H9 (cell line): ENCODE measurements around the gene TMPRSS9. TPM values are rescaled to one million over a fixed set of nuclear protein-coding genes. Genes with fewer than 3 reads are reported as not detected.

Source experiments
- DNase-seq: peaks from one replicate; pipeline ENCODE4 v3.0.0-alpha.2; 2017
- H2AFZ ChIP-seq: one replicate; pipeline ENCODE4 v1.6.1; 2013; ENCODE audit warnings: mild to moderate bottlenecking, low read length, control low read depth, moderate library complexity
- H2AK5ac ChIP-seq: 2 replicates; pipeline ENCODE4 v1.6.1; 2013; ENCODE audit warnings: low read length, control low read depth, mixed read lengths; ENCODE audit not compliant: insufficient read length
- H2BK120ac ChIP-seq: one replicate; pipeline ENCODE4 v1.6.1; 2013; ENCODE audit warnings: low read depth, mild to moderate bottlenecking, low read length, control low read depth, inconsistent platforms; ENCODE audit not compliant: poor library complexity, severe bottlenecking
- H2BK12ac ChIP-seq: 2 replicates; pipeline ENCODE4 v1.6.1; 2013; ENCODE audit warnings: low read length, control low read depth, mixed read lengths, low read depth; ENCODE audit not compliant: insufficient read length
- H2BK15ac ChIP-seq: 2 replicates; pipeline ENCODE4 v1.6.1; 2013; ENCODE audit warnings: low read depth, low read length, control low read depth
- H2BK20ac ChIP-seq: one replicate; pipeline ENCODE4 v1.6.1; 2013; ENCODE audit warnings: low read depth, mild to moderate bottlenecking, low read length, control low read depth, inconsistent platforms; ENCODE audit not compliant: poor library complexity, severe bottlenecking
- H2BK5ac ChIP-seq: 2 replicates; pipeline ENCODE4 v1.6.1; 2013; ENCODE audit warnings: low read length, control low read depth, mixed read lengths; ENCODE audit not compliant: insufficient read length
- H3K14ac ChIP-seq: 2 replicates; pipeline ENCODE4 v1.6.1; 2013; ENCODE audit warnings: low read length, control low read depth; ENCODE audit not compliant: insufficient read depth
- H3K18ac ChIP-seq: 2 replicates; pipeline ENCODE4 v1.6.1; 2013; ENCODE audit warnings: low read depth, mild to moderate bottlenecking, mixed read lengths, low read length, control low read depth; ENCODE audit not compliant: insufficient read length
- H3K23ac ChIP-seq: 2 replicates; pipeline ENCODE4 v1.6.1; 2013; ENCODE audit warnings: low read length, control low read depth, mixed read lengths, low read depth; ENCODE audit not compliant: insufficient read length
- H3K23me2 ChIP-seq: 2 replicates; pipeline ENCODE4 v1.6.1; 2013; ENCODE audit warnings: low read depth, mild to moderate bottlenecking, mixed read lengths, low read length, control low read depth; ENCODE audit not compliant: insufficient read length, poor library complexity, severe bottlenecking
- H3K27ac ChIP-seq: 2 replicates; pipeline ENCODE4 v1.5.1; 2013; ENCODE audit warnings: low read length, control low read depth, mixed read lengths, low read depth; ENCODE audit not compliant: insufficient read length
- H3K27me3 ChIP-seq: 2 replicates; pipeline ENCODE4 v1.6.1; 2013; ENCODE audit warnings: low read length, control low read depth, inconsistent platforms; ENCODE audit not compliant: insufficient read depth
- H3K4ac ChIP-seq: 2 replicates; pipeline ENCODE4 v1.6.1; 2013; ENCODE audit warnings: low read depth, mild to moderate bottlenecking, control low read depth, inconsistent platforms, low read length, moderate library complexity
- H3K4me1 ChIP-seq: 2 replicates; pipeline ENCODE4 v1.6.1; 2013; ENCODE audit warnings: low read length, control low read depth, inconsistent platforms; ENCODE audit not compliant: insufficient read depth
- H3K4me2 ChIP-seq: 2 replicates; pipeline ENCODE4 v1.6.1; 2013; ENCODE audit warnings: low read length, control low read depth, mixed read lengths; ENCODE audit not compliant: insufficient read length, insufficient read depth
- H3K56ac ChIP-seq: 2 replicates; pipeline ENCODE4 v1.6.1; 2013; ENCODE audit warnings: low read depth, mild to moderate bottlenecking, mixed read lengths, low read length, control low read depth; ENCODE audit not compliant: insufficient read length
- H3K79me1 ChIP-seq: 2 replicates; pipeline ENCODE4 v1.6.1; 2013; ENCODE audit warnings: low read depth, mild to moderate bottlenecking, moderate library complexity, low read length, control low read depth, inconsistent platforms; ENCODE audit not compliant: insufficient read depth, poor library complexity, severe bottlenecking
- H3K79me2 ChIP-seq: 2 replicates; pipeline ENCODE4 v1.6.1; 2013; ENCODE audit warnings: low read length, control low read depth, inconsistent platforms; ENCODE audit not compliant: insufficient read depth
- H3K9ac ChIP-seq: 2 replicates; pipeline ENCODE4 v1.6.1; 2013; ENCODE audit warnings: low read length, control low read depth, mixed read lengths; ENCODE audit not compliant: insufficient read length; ENCODE audit errors: extremely low read depth
- H3K9me3 ChIP-seq: one replicate; pipeline ENCODE4 v1.6.1; 2013; ENCODE audit warnings: low read depth, low read length, inconsistent platforms; ENCODE audit not compliant: control insufficient read depth
- H3T11ph ChIP-seq: one replicate; pipeline ENCODE4 v1.6.1; 2013; ENCODE audit warnings: mild to moderate bottlenecking, low read length, control low read depth, inconsistent platforms
- H4K20me1 ChIP-seq: one replicate; pipeline ENCODE4 v1.6.1; 2013; ENCODE audit not compliant: control insufficient read depth, insufficient read length, insufficient read depth
- H4K5ac ChIP-seq: 2 replicates; pipeline ENCODE4 v1.6.1; 2013; ENCODE audit warnings: low read depth, mild to moderate bottlenecking, mixed read lengths, low read length, control low read depth; ENCODE audit not compliant: insufficient read length
- H4K8ac ChIP-seq: replicated peaks from 2 replicates; pipeline ENCODE4 v1.6.1; 2013; ENCODE audit warnings: low read length, control low read depth, mixed read lengths, low read depth; ENCODE audit not compliant: insufficient read length
- H4K91ac ChIP-seq: 2 replicates; pipeline ENCODE4 v1.6.1; 2013; ENCODE audit warnings: low read depth, mild to moderate bottlenecking, moderate library complexity, mixed read lengths, low read length, control low read depth; ENCODE audit not compliant: insufficient read length
- H3K27ac Mint-ChIP-seq, 3 experiments: 2 replicates in 2 of 3; 3 replicates in 1 of 3; pipeline ENCODE4 v1.8.0; 2020 to 2021; ENCODE audit warnings: mixed read lengths in 3 of 3, mild to moderate bottlenecking in 1 of 3, moderate library complexity in 1 of 3
- H3K27me3 Mint-ChIP-seq: 2 replicates; pipeline ENCODE4 v1.8.0; 2021; ENCODE audit warnings: low read depth, mild to moderate bottlenecking, moderate library complexity, mixed read lengths
- H3K36me3 Mint-ChIP-seq, 3 experiments: 2 replicates in 2 of 3; 3 replicates in 1 of 3; pipeline ENCODE4 v1.8.0; 2020 to 2021; ENCODE audit warnings: low read depth in 3 of 3, mixed read lengths in 3 of 3; ENCODE audit not compliant: insufficient read depth in 1 of 3
- H3K4me1 Mint-ChIP-seq, 2 experiments: 2 replicates each; pipeline ENCODE4 v1.8.0; 2020; ENCODE audit warnings: mixed read lengths in 2 of 2
- H3K4me3 Mint-ChIP-seq, 2 experiments: 2 replicates in 1 of 2; 3 replicates in 1 of 2; pipeline ENCODE4 v1.8.0; 2020 to 2021; ENCODE audit warnings: mild to moderate bottlenecking in 2 of 2, mixed read lengths in 2 of 2, moderate library complexity in 1 of 2
- H3K9me3 Mint-ChIP-seq, 2 experiments: 2 replicates in 1 of 2; 3 replicates in 1 of 2; pipeline ENCODE4 v1.8.0; 2020; ENCODE audit warnings: mild to moderate bottlenecking in 2 of 2, mixed read lengths in 2 of 2, moderate library complexity in 1 of 2
- WGBS: extraction: QIAGEN DNeasy Blood & Tissue Kit; methylation state at CpG from one replicate; pipeline ENCODE4 v1.1.7; 2013; ENCODE audit warnings: missing lambda C conversion rate, low lambda C conversion rate, mixed read lengths; ENCODE audit not compliant: insufficient read length; ENCODE audit errors: extremely low coverage; 5-methylcytosine and 5-hydroxymethylcytosine counted together
- total RNA-seq: library from RNA; stranded (reverse); gene quantifications from 2 replicates; pipeline ENCODE4 v1.2.1, GENCODE V29; 2021
- TF ChIP-seq, protein P1 (sequence below): fragments of 200-600 bp; sonication (generic); conservative IDR thresholded peaks from 3 replicates; pipeline ENCODE4 v1.8.0; 2021; ENCODE audit warnings: antibody characterized with exemption, mild to moderate bottlenecking

TMPRSS9 gene
- total RNA-seq, 1 experiment from 2014 or later: 0.24 TPM

- Histone ChIP-seq H2BK120ac (no peak overlapping the region), H3K23me2 (no peaks in the 10 kb centered on the region), H4K20me1 (no peaks in the 10 kb centered on the region), H2BK12ac (no peak overlapping the region), H3T11ph (no peak overlapping the region), H2BK5ac (no peak overlapping the region), H2BK15ac (no peak overlapping the region), H4K91ac (no peak overlapping the region), H2AFZ (no peak overlapping the region), H3K56ac (no peak overlapping the region), H3K79me1 (no peaks in the 10 kb centered on the region), H3K23ac (no peak overlapping the region), H4K5ac (no peak overlapping the region), H3K27ac (no peak overlapping the region), H3K18ac (no peak overlapping the region), H2AK5ac (no peak overlapping the region), H4K8ac (no peak overlapping the region), H3K27me3 (no peaks in the 10 kb centered on the region; the same call in 1 of the 2 replicates), H3K9me3 (no peaks in the 10 kb centered on the region), H3K79me2 (no peaks in the 10 kb centered on the region), H3K4me1 (no peaks in the 10 kb centered on the region), H3K9ac (no peak overlapping the region), H3K4me2 (no peak overlapping the region), H2BK20ac (no peak overlapping the region), H3K14ac (no peak overlapping the region), H3K4ac (no peak overlapping the region)
- TF ChIP-seq, protein P1, sequence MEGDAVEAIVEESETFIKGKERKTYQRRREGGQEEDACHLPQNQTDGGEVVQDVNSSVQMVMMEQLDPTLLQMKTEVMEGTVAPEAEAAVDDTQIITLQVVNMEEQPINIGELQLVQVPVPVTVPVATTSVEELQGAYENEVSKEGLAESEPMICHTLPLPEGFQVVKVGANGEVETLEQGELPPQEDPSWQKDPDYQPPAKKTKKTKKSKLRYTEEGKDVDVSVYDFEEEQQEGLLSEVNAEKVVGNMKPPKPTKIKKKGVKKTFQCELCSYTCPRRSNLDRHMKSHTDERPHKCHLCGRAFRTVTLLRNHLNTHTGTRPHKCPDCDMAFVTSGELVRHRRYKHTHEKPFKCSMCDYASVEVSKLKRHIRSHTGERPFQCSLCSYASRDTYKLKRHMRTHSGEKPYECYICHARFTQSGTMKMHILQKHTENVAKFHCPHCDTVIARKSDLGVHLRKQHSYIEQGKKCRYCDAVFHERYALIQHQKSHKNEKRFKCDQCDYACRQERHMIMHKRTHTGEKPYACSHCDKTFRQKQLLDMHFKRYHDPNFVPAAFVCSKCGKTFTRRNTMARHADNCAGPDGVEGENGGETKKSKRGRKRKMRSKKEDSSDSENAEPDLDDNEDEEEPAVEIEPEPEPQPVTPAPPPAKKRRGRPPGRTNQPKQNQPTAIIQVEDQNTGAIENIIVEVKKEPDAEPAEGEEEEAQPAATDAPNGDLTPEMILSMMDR: no peak
- WGBS: no CpG with 5 or more reads among the region's 17 CpGs
- Mint-ChIP-seq H3K9me3 (no peaks in the 10 kb centered on the region; a peak in 1 of 5 replicates), H3K36me3 (no peaks in the 10 kb centered on the region), H3K4me1 (peaks cover 5 to 10% of the 10 kb centered on the region in 2 experiments), H3K4me3 (no peak overlapping the region), H3K27me3 (peaks cover 34% of the 10 kb centered on the region), H3K27ac (no peak overlapping the region)
- DNase-seq: no peak
Observed at GRCh38 chr19:2363419-2363818, 3.4 kb downstream of the TMPRSS9 start.
